Measurements from ENCODE around the gene ZC3HAV1. TPM values are rescaled to one million over a fixed set of nuclear protein-coding genes. Genes with fewer than 3 reads are reported as not detected.
A peak's percentile ranks its signal among the peaks of the same experiment; 100 is the strongest.

ZC3HAV1 gene
- total and polyA plus RNA-seq, 10 of the 15 experiments (the other 5 are each of a cell fraction or from before 2014, with no cell fraction given), result 18.5 to 55.3 (median 44.7) TPM

- TF ChIP-seq PKNOX1 (IDR thresholded peaks at IDR 0.05) (no peak), ZBTB4 (CRISPR knock-in tag; IDR thresholded peaks at IDR 0.05) (no peak), ZNF207 (IDR thresholded peaks at IDR 0.05; ENCODE audit: borderline replicate concordance) (0 out of 2 replicates have a peak, but pooled peaks have one; percentile 33), YY1 (IDR thresholded peaks at IDR 0.05; ENCODE audit: low read depth, low read length) (peak; percentile 84), BACH1 (IDR thresholded peaks at IDR 0.05; ENCODE audit: borderline replicate concordance) (peak; percentile 17; the same call in 1 of the 2 replicates), TCF7 (IDR thresholded peaks at IDR 0.05; ENCODE audit: borderline replicate concordance) (no peak), KLF5 (IDR thresholded peaks at IDR 0.05; ENCODE audit: partially characterized antibody) (peak; percentile 35), ZBTB11 (CRISPR knock-in tag; IDR thresholded peaks at IDR 0.05) (no peak), NFXL1 (IDR thresholded peaks at IDR 0.05; ENCODE audit: borderline replicate concordance) (no peak), NKRF (conservative IDR thresholded peaks at IDR 0.05) (peak; percentile 77; the same call in 1 of the 2 replicates)
These were observed 73.8 kb downstream of the ZC3HAV1 start, which contains the start of gene ZC3HAV1L (continued) for GRCh38 chr7:139035586-139036353.

Measured in GM12878 (cell line).